Inflammatory macrophage (primary cell): Measurements from ENCODE around the gene HARS1.
A peak's percentile ranks its signal among the peaks of the same experiment; 100 is the strongest.
"Not testable (repeated sequence)": the region's sequence is repeated elsewhere in the genome, so short reads cannot be mapped to it uniquely, and the experiment has no call there.

Experiments used
- DNase-seq, 2 donors: peaks; one replicate each; pipeline ENCODE4 v3.0.0-alpha.2; 2020 to 2022

Gene HARS1

GRCh38 chr5:140674629-140675028 is 16.5 kb downstream of the HARS1 start:
- DNase-seq: no peak

- DNase-seq: no peak
These were observed 17.0 kb downstream of the HARS1 start for GRCh38 chr5:140674211-140674610.

DNA sequence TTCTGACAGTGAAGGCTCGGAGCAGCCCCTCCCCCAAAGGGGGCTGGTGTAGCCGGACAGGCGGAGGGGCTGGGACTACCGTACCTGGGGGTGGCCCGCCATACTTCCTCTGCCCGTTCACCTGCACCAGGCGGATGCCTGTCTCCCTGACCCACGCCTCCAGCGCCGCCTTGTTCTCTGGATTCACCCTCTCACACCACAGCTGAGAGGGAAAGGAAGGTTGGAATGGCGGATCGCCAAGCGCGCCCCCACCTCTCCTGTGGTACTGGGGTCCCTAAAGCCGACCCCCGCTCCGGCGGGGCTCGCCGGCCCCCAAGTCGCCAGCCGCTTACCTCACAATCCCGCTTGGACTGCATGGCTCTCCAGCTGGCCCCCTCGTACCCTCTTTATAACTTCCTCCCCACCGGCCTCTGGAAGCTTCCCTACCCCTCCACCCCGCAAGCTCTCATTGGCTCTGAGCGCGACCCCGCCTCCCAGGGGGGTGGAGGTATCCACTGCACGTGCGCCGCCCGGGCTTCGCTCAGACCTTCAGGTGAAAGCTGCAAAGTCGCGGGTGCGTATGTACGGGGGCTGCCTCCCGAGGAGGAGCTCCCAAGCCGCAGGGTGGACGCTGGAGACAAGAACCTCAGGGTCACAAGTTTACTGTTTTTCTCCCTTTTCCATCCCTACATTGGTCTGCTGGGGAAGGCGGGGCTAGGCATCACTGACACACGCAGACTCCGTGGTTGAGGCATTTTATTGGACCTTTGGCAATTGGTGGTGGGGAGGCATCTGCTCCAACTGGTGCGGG is 17.8 kb downstream of the HARS1 start, which contains the start of gene DND1:
DND1 (minus strand) TSS at position 390 of the 790 bp plus-strand sequence; CDS start at position 356, 34 bp downstream.
- no peak for DNase-seq

DNA sequence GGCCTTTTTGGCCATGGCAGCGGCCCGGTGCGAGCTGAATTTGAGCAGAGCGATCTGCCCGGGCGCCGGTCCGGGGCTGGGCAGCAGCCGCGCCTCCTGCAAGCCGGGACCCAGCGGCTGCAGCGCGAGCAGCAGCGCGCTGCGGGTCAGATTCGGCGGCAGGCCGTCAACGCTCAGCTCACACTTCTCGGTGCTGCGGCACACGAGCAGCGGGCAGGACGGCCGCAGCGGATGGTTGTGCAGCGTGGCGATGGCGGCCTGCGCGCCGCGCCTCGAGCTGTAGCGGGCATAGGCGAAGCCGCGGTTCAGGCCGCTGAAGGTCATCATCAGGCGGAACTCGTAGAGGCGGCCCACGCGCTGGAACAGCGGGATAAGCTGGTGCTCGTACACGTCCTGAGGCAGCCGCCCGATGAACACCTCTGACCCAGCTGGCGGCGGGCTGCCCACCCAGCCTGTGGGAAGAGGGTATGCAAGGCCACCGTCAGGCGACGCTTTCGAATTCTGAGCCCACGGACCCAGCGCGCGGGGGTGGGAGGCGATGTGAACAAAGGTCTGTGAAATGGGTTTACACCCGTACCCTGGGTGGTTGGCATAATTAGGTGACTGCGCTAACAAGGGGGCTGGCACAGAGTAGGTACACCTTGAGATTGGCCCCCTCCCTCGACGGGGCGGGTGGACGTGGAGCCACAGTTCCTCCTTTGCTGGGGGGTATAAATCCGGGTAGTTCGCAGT is 18.5 kb downstream of the HARS1 start:
- DNase-seq: peak; percentile 25 to 58

DNA sequence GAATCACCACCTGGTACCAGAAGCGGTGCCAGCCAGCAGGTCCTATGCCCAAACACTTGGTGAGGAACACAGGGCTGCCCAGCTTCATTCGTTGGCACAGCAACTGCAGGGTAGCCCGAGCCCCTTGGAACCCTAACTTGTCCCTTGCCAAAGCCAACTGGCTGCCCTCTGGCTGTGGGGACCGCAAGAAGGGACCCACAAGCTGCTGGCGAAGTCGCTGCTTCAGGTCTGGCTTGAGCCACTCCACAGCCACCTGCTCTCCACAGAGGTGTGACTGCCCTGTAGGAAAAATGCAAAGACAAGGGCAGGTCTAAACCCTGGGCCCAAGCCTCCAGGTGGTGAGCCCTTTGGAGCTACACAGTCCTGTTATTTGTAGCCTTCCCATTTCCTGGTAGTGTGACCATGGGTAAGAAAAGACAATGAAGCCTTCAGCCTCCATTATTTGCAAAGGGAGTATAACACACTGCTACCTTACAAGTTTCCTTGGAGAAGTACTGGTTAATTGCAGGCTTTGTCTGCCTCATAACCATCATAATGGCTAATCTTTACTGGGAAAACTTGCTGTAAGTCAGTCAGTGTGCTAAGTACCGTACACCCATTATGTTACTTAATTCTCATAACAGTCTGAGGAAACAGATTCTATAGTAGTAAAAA is 19.6 kb downstream of the HARS1 start:
- DNase-seq: no peak

GRCh38 chr5:140671035-140671434 is 20.1 kb downstream of the HARS1 start:
- not testable (repeated sequence) for DNase-seq

DNA sequence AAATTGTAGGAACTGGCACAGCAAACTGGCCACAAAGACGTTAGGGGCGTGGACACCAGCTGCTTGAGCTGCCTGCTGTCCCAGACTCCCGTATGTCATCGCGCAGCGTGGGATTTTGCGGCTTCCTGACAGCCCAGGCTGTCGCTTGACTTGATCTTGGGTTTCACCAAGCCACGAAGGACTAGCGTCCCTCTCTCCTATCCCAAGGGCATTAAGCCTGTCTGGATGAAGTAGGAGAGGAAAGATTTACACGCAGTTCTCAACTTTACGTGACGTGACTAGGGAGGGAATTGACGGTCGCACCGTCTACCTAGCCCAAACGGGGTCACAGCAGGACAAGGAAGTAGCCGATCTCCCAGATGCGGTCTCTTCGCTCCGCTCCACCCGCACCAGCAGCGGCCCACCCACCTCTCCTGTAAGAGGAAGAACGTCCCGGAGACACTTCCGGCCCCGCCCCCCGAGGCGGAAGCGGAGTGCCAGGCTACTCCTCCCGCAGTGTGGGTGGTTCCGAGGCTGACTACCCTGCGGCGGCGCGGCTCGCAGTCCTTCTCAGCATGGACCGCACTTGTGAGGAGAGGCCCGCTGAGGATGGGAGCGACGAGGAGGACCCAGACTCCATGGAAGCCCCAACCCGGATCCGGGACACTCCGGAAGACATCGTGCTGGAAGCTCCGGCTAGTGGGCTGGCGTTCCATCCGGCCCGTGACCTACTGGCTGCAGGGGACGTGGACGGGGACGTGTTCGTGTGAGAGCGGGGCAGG is 26.6 kb downstream of the HARS1 start, which contains the start of gene WDR55:
WDR55 (plus strand) TSS at position 546 of the 761 bp plus-strand sequence; CDS start at position 555, 9 bp downstream.
- peak; percentile 97 to 98 for DNase-seq

GRCh38 chr5:140664030-140664358 is 27.2 kb downstream of the HARS1 start:
- no peak for DNase-seq

GRCh38 chr5:140660371-140660770 is 30.8 kb downstream of the HARS1 start:
- not testable (repeated sequence) for DNase-seq

DNA sequence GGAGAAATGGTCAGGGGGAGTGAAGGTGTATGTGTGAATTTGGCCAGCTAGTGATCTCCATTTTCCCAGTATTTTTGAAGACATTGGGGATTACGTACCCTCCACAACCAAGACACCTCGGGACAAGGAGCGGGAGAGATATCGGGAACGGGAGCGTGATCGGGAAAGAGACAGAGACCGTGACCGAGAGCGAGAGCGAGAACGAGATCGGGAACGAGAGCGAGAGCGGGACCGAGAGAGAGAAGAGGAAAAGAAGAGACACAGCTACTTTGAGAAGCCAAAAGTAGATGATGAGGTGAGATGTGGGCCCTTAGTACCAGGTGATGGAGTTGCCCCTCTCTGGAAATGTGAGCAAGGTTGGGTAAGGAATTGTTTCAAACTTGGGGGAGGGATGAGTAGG is 32.3 kb downstream of the HARS1 start:
- DNase-seq: no peak

GRCh38 chr5:140647042-140647419 is 44.1 kb downstream of the HARS1 start:
- DNase-seq: no peak

GRCh38 chr5:140642718-140643117 is 48.5 kb downstream of the HARS1 start:
- no peak for DNase-seq

GRCh38 chr5:140641716-140642115 is 49.5 kb downstream of the HARS1 start:
- no peak for DNase-seq

GRCh38 chr5:140639148-140639981 is 51.8 kb downstream of the HARS1 start, which contains the start of gene TMCO6:
TMCO6 (plus strand) TSS chr5:140639451; CDS start chr5:140639528, 77 bp downstream.
- DNase-seq: peak; percentile 99

- not testable (repeated sequence) for DNase-seq
These were observed 52.3 kb downstream of the HARS1 start for GRCh38 chr5:140638898-140639147.

- peak; percentile 50 to 51 for DNase-seq
These were observed 53.6 kb downstream of the HARS1 start for GRCh38 chr5:140637371-140638100.

DNA sequence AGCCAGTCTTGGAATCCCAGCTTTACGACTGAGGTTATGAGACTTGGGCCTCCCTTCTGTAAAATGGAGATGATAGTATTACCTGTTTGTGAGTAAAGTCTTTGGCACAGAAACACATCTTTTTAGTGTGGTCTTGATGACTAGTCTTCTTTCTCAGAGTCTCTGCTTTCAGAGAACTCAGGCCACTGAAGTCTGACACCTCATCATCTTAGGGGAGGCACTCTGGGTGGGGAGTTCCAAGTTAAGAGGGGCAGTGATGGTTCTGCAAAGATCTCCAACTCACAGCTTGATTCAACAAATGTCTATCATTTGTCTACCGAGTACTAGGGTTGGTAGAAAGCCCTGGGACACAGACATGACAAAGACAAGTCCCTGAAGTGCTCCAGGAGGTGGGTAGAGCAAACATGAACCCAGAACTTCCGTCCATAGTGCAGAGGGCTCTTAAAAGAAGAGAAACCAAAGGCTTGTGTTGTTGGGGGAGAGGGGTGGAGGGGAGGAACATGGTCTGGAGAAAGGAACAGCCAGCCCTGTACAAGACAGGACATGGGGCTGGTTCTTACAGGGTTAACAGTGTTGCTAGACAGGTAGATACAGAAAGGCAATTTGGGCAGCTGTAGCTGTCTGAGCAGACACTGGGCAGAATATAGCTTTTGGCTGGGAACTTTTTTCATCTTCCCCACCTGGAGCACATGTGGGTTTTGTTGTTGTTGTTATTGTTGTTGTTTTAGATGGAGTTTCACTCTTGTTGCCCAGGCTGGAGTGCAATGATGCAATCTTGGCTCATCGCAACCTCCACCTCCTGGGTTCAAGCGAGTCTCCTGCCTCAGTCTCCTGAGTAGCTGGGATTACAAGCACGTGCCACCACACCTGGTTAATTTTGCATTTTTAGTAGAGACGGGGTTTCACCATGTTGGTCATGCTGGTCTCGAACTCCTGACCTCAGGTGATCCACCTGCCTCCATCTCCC is 55.6 kb downstream of the HARS1 start:
- no peak for DNase-seq

DNA sequence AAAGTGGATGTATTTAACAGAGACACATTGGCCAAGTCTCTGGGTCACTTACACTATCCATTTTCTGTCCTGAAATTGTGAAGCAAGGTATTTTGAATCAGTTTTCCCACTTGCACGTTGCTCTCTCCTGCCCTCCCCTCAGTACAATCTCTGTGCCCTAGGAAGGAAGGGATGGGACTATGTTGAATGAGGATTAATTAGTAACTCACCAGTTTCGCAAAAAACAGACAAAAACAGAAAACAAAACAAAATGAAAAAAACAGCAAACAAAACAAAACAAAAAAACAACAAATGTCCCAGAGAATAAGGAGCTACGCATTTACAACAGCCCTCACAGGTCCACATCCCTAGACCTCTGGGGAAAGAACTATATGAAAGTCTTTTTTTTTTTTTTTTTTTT is 57.1 kb downstream of the HARS1 start:
- no peak for DNase-seq

- peak in 1 of 2 donors; percentile 69 for DNase-seq
These were observed 57.7 kb downstream of the HARS1 start for GRCh38 chr5:140633501-140633900.

- DNase-seq: peak; percentile 85 to 93
These were observed 58.1 kb downstream of the HARS1 start, which contains the start of gene CD14 for GRCh38 chr5:140633021-140633471. CD14 (minus strand) TSS chr5:140633175; CDS start chr5:140633071, 104 bp downstream.
